Pancreas (tissue), 10 donors: ENCODE data around the gene TMEM145. TPM values are rescaled to one million over a fixed set of nuclear protein-coding genes. Genes with fewer than 3 reads are reported as not detected.

Source experiments
- ATAC-seq, 4 donors: fragments of 200-7000 bp; cut with Tn5 transposase; one replicate each; pipeline versions ENCODE4 v1.8.0 to v1.9.1; 2020; ENCODE audit warnings: mild to moderate bottlenecking in 4 of 4, moderate library complexity in 4 of 4
- DNase-seq, 6 donors: peaks; one replicate each; pipeline ENCODE4 v3.0.0-alpha.2; 2020
- FAIRE-seq: peaks from 2 replicates; lab custom pipeline; 2012; peaks lifted over from hg19 to GRCh38; lab: Jason Lieb, UNC
- H3K27ac ChIP-seq, 4 donors: fragments of 200-600 bp; sonication (generic); 1 replicate in 3 of 4; 2 replicates in 1 of 4; pipeline versions ENCODE4 v1.5.0 to v1.8.0; 2020
- H3K27me3 ChIP-seq, 4 donors: fragments of 200-600 bp; one replicate each; pipeline ENCODE4 v1.8.0; 2021
- H3K36me3 ChIP-seq, 3 donors: fragments of 200-600 bp; sonication (generic) in 1 of 3; one replicate each; pipeline versions ENCODE4 v1.5.0 to v1.8.0; 2020 to 2021
- H3K4me1 ChIP-seq, 3 donors: fragments of 200-600 bp; one replicate each; pipeline ENCODE4 v1.8.0; 2021
- H3K4me3 ChIP-seq, 4 donors: fragments of 200-600 bp; sonication (generic) in 2 of 4; one replicate each; pipeline versions ENCODE4 v1.5.0 to v1.8.0; 2020 to 2021
- H3K9me3 ChIP-seq, 4 donors: fragments of 200-600 bp; one replicate each; pipeline ENCODE4 v1.8.0; 2021
- CTCF ChIP-seq, 4 donors: fragments of 200-600 bp; sonication (generic) in 3 of 4; IDR thresholded peaks; one replicate each; pipeline versions ENCODE4 v1.5.0 to v1.8.0; 2021; ENCODE audit warnings: antibody characterized with exemption in 4 of 4
- WGBS, 2 donors: extraction: QIAGEN DNeasy Blood & Tissue Kit; methylation state at CpG; one replicate each; pipeline ENCODE4 v1.1.7; 2013; 5-methylcytosine and 5-hydroxymethylcytosine counted together
- intact Hi-C, 3 donors: fragments of 100-400 bp; cut with DNase I; formaldehyde crosslinking; loops; one replicate each; pipeline versions ENCODE4 v1.11.1 to v1.14.2; 2022
- polyA plus RNA-seq, 2 donors: library from polyadenylated mRNA; stranded (reverse); fragments of 200-250 nt; gene quantifications; one replicate each; pipeline ENCODE4 v1.2.3, GENCODE V29; 2013
- total RNA-seq, 6 donors: library from RNA; stranded (reverse); fragmentation: NEBNext Ultra II Directional in 4 of 6; extraction: Animal tissue kit (Norgen Biotek cat#: 25700) in 4 of 6; gene quantifications; one replicate each; pipeline versions ENCODE4 v1.2.1 to v1.2.4, GENCODE V29; 2021 to 2023
- donor health status: healthy with polysubstance abuse.
- donor health status: DM: no; HTN: no; CAD: no; lungs with moderate emphysema.
- donor health status: DM: no; HTN: no; CAD: no.
- donor health status: control.
- donor health status: control.
- donor health status: Bipolar disorder and iron deficiency.
- donor health status: DM: yes; HTN: yes; CAD: no.
- donor health status: DM: no; HTN: no; CAD: no.
- donor health status: DM: no; HTN: no; CAD: no.
- donor health status: DM: yes; HTN: yes; CAD: no.

TMEM145 gene
- total and polyA plus RNA-seq, 8 donors: 0.46 to 8.2 (median 1.0) TPM

DNA sequence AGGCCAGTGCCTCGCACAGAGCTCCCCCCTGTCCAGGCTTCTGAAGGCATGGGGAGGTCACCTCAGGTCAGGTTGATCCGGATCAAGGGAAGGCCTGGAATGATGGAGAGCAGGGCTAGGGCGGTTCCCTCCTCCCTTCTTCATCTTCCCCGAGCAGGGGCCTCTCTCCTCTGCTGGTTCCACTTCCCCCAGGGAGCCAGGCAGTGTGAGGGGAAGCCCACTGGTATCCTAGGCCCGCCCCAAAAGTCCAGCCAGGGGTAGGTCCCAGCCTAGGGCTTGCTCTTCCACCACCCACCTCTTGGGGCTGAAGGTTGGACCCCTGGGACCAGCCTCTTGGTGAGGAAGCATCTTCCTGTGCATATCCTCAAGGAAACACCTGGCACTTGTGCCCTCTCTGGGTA, 27.6 kb upstream of the TMEM145 start:
- Histone ChIP-seq H3K27ac (peak overlapping the region in 3 of 4 donors; percentile 10 to 42 (median 41)), H3K4me1 (peaks cover 11 to 31% (median 13%) of the 10 kb centered on the region in 3 donors), H3K36me3 (peaks cover 5 to 33% (median 23%) of the 10 kb centered on the region in 3 donors), H3K9me3 (no peaks in the 10 kb centered on the region), H3K27me3 (no peaks in the 10 kb centered on the region), H3K4me3 (peak overlapping the region in 2 of 4 donors; percentile 54 to 59)
- intact Hi-C loops: no loop called here
- 57 to 67% methylated on average over 5 of the region's 5 CpGs for WGBS, 2 donors
- ATAC-seq: no peak
- no peak for FAIRE-seq
- TF ChIP-seq CTCF (IDR thresholded peaks at IDR 0.05): no peak
- peak in 1 of 6 donors; percentile 44 for DNase-seq

- DNase-seq (no peak), ATAC-seq (no peak), FAIRE-seq (no peak)
- Histone ChIP-seq H3K27ac (peak overlapping the region in 3 of 4 donors; percentile 10 to 42 (median 41)), H3K4me1 (peaks cover 11 to 31% (median 13%) of the 10 kb centered on the region in 3 donors), H3K9me3 (no peaks in the 10 kb centered on the region), H3K4me3 (peak overlapping the region in 1 of 4 donors; percentile 59), H3K36me3 (peaks cover 5 to 37% (median 27%) of the 10 kb centered on the region in 3 donors), H3K27me3 (no peaks in the 10 kb centered on the region)
- intact Hi-C loops: no loop called here
- WGBS, 2 donors: 55 to 56% methylated on average over 6 of the region's 6 CpGs
- no peak for TF ChIP-seq CTCF (IDR thresholded peaks at IDR 0.05)
These were observed 27.1 kb upstream of the TMEM145 start for GRCh38 chr19:42285988-42286348.

GRCh38 chr19:42286349-42287016, 26.6 kb upstream of the TMEM145 start:
- peak in 5 of 6 donors; percentile 55 to 90 (median 76) for DNase-seq

DNA sequence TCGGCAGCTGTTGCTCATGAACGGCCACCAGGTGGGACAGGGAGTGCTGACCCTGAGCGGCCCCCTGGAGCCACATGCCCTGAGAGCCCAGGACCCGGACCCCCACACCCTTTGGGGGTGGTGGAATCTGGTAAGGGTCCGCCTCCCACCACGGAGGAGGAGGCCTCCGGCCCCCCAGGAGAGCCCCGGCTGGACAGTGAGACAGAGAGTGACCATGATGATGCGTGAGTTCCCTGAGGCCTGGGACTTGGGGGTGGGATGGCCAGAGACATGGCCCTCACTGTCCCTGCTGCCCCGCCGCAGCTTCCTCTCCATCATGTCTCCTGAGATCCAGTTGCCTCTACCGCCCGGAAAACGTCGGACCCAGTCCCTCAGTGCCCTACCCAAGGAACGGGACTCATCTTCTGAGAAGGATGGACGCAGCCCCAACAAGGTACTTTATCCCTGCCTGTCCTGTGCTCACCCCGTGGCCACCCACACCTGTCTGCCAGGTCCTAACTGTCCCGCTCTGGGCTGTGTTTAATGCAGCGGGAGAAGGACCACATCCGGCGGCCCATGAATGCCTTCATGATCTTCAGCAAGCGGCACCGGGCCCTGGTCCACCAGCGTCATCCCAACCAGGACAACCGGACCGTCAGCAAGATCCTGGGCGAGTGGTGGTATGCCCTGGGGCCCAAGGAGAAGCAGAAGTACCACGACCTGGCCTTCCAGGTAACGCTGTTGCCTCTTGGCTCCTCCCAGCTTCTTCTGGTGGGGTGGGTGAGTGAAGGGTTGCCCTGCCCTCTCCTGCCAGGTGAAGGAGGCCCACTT, 25.9 kb upstream of the TMEM145 start:
- DNase-seq (peak in 1 of 6 donors; percentile 80), FAIRE-seq (no peak), ATAC-seq (no peak)
- Histone ChIP-seq H3K4me3 (no peak overlapping the region), H3K9me3 (no peaks in the 10 kb centered on the region), H3K27me3 (no peaks in the 10 kb centered on the region), H3K36me3 (peaks cover 5 to 50% (median 31%) of the 10 kb centered on the region in 3 donors), H3K4me1 (peaks cover 0 to 19% (median 13%) of the 10 kb centered on the region in 3 donors), H3K27ac (no peak overlapping the region)
- intact Hi-C loops: no loop called here
- no peak for TF ChIP-seq CTCF (IDR thresholded peaks at IDR 0.05)
- 90 to 91% methylated on average over 28 to 30 of the region's 30 CpGs for WGBS, 2 donors

More at GRCh38 chr19:42286349-42287016, 26.6 kb upstream of the TMEM145 start:
- ATAC-seq (no peak), FAIRE-seq (no peak)
- Histone ChIP-seq H3K4me3 (peak overlapping the region in 1 of 4 donors; percentile 59), H3K36me3 (peaks cover 5 to 42% (median 30%) of the 10 kb centered on the region in 3 donors), H3K4me1 (peaks cover 5 to 26% (median 13%) of the 10 kb centered on the region in 3 donors), H3K27ac (peak overlapping the region in 3 of 4 donors; percentile 10 to 42 (median 41)), H3K9me3 (no peaks in the 10 kb centered on the region), H3K27me3 (no peaks in the 10 kb centered on the region)
- WGBS, 2 donors: 34 to 40% methylated on average over 13 of the region's 13 CpGs
- intact Hi-C loops: no loop called here
- TF ChIP-seq CTCF (IDR thresholded peaks at IDR 0.05): no peak
